ENCODE measurements around the gene VIPR2.

- TF ChIP-seq CTCF (IDR thresholded peaks at IDR 0.05): no peak
- TF ChIP-seq POLR2A (IDR thresholded peaks at IDR 0.05): no peak
Measured at GRCh38 chr7:159032322-159032721, 112.3 kb downstream of the VIPR2 start.
